Peyer's patch (tissue), 4 donors: Measurements from ENCODE around the gene RFTN1.

Experiments
- CTCF ChIP-seq, 6 experiments: fragments of 450-650 bp in 4 of 6; fragments of 200-600 bp in 2 of 6; sonication (generic) in 1 of 6; IDR thresholded peaks; one replicate each; pipeline ENCODE4 v1.5.1; 2017 to 2019; ENCODE audit warnings: antibody characterized with exemption in 6 of 6, mild to moderate bottlenecking in 3 of 6, moderate library complexity in 1 of 6
- POLR2A ChIP-seq, 2 donors: fragments of 450-650 bp; IDR thresholded peaks; one replicate each; pipeline ENCODE4 v1.5.1; 2017; ENCODE audit warnings: antibody characterized with exemption in 2 of 2, mild to moderate bottlenecking in 2 of 2, moderate library complexity in 2 of 2

- TF ChIP-seq CTCF (IDR thresholded peaks at IDR 0.05) (no peak), POLR2A (IDR thresholded peaks at IDR 0.05) (no peak)
These were observed 36.4 kb downstream of the RFTN1 start for GRCh38 chr3:16477056-16477455.
